Measurements from ENCODE around the gene SIM2.

- TF ChIP-seq BHLHE40 (IDR thresholded peaks at IDR 0.05; ENCODE audit: borderline replicate concordance) (no peak), PKNOX1 (IDR thresholded peaks at IDR 0.05) (no peak), SUZ12 (IDR thresholded peaks at IDR 0.05) (no peak), FOXA1 (IDR thresholded peaks at IDR 0.05) (no peak), LEF1 (IDR thresholded peaks at IDR 0.05; ENCODE audit: borderline replicate concordance) (no peak), ZNF384 (IDR thresholded peaks at IDR 0.05) (no peak), ELF4 (IDR thresholded peaks at IDR 0.05) (no peak), HDGF (IDR thresholded peaks at IDR 0.05; ENCODE audit: borderline replicate concordance) (no peak), NFRKB (IDR thresholded peaks at IDR 0.05) (no peak), FOXM1 (IDR thresholded peaks at IDR 0.05; ENCODE audit: borderline replicate concordance) (no peak), FOXK2 (IDR thresholded peaks at IDR 0.05) (no peak), TARDBP (IDR thresholded peaks at IDR 0.05) (no peak), ARNT (IDR thresholded peaks at IDR 0.05) (no peak), CTBP1 (IDR thresholded peaks at IDR 0.05; ENCODE audit: borderline replicate concordance) (no peak)
These were observed 70.3 kb downstream of the SIM2 start for GRCh38 chr21:36769051-36769839.

All from HEK293T (cell line).